OCI-LY1 (cell line): Measurements from ENCODE around the gene RAE1.

Experiments used
- CTCF ChIP-seq: fragments of 200-600 bp; sonication (generic), shearing (Covaris generic); IDR thresholded peaks from 2 replicates; pipeline ENCODE4 v1.5.1; 2017; ENCODE audit warnings: mild to moderate bottlenecking, antibody characterized with exemption, low read length, moderate library complexity, mixed read lengths
- EZH2 ChIP-seq: fragments of 200-600 bp; sonication (generic), shearing (Covaris generic); IDR thresholded peaks from 2 replicates; pipeline ENCODE4 v1.8.0; 2017; ENCODE audit warnings: borderline replicate concordance, mixed run types, mild to moderate bottlenecking, antibody characterized with exemption, low read length, moderate library complexity, mixed read lengths

- TF ChIP-seq EZH2 (no peak), CTCF (no peak)
Measured at GRCh38 chr20:57400821-57401564, 49.9 kb downstream of the RAE1 start.
